ENCODE data around the gene FAM184B. TPM values are rescaled to one million over a fixed set of nuclear protein-coding genes. Genes with fewer than 3 reads are reported as not detected.
A peak's percentile ranks its signal among the peaks of the same experiment; 100 is the strongest.

Gene FAM184B
- total and polyA plus RNA-seq, 8 donors = 0.06 to 0.27 (median 0.18) TPM

- no peak for DNase-seq
- intact Hi-C loops (cut with DNase I) = no loop called here
- no peak for TF ChIP-seq CTCF (IDR thresholded peaks at IDR 0.05)
- Histone ChIP-seq H3K36me3 (no peaks in the 10 kb centered on the region), H3K27me3 (no peaks in the 10 kb centered on the region), H3K4me3 (no peak overlapping the region), H3K9me3 (no peaks in the 10 kb centered on the region), H3K27ac (no peak overlapping the region), H3K4me1 (peaks cover 5 to 30% of the 10 kb centered on the region in 2 donors)
- ATAC-seq = no peak
Observed at GRCh38 chr4:17814140-17814539, 32.7 kb upstream of the FAM184B start.

GRCh38 chr4:17812801-17813200 lies 31.4 kb upstream of the FAM184B start:
- intact Hi-C loops (cut with DNase I) = no loop called here
- ATAC-seq (no peak), DNase-seq (no peak)
- H3K27me3 ChIP-seq = no peaks in the 10 kb centered on the region
- no peaks in the 10 kb centered on the region for H3K9me3 ChIP-seq
- peaks cover 14 to 43% of the 10 kb centered on the region in 2 donors for H3K4me1 ChIP-seq
- H3K36me3 ChIP-seq = no peaks in the 10 kb centered on the region
- TF ChIP-seq CTCF (IDR thresholded peaks at IDR 0.05) = no peak
- H3K4me3 ChIP-seq = no peak overlapping the region
- H3K27ac ChIP-seq = no peak overlapping the region

GRCh38 chr4:17812125-17812524 lies 30.7 kb upstream of the FAM184B start:
- no peaks in the 10 kb centered on the region for H3K36me3 ChIP-seq
- no peak for TF ChIP-seq CTCF (IDR thresholded peaks at IDR 0.05)
- H3K4me1 ChIP-seq = peaks cover 18 to 49% of the 10 kb centered on the region in 2 donors
- DNase-seq (no peak), ATAC-seq (no peak)
- H3K27ac ChIP-seq = no peak overlapping the region
- H3K27me3 ChIP-seq = no peaks in the 10 kb centered on the region
- no peaks in the 10 kb centered on the region for H3K9me3 ChIP-seq
- no peak overlapping the region for H3K4me3 ChIP-seq
- intact Hi-C loops (cut with DNase I) = no loop called here

DNA sequence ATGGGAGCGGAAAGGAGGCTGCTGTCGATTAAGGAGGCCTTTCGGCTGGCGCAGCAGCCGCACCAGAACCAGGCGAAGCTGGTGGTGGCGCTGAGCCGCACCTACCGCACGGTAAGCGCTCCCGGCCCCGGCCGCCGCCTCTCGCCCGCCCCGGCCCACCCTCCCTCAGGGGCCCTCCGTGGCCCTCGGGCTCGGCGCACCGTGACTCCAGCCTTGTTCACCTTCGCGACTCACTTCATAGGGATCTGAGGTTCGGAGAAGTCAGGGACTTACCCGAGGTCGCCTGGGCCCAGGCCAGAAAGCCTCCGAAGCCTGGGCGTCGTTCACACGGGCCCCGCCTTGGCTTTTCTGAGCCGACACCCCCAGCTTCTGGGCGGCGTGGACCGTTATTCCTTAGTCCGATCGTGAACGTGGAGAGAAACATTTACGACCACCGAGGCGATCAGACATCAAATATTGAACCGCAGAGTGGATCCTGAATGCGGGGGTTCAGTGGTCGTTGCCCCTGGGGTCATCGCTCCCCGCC lies 29.7 kb upstream of the FAM184B start:
- ATAC-seq (peak; percentile 44), DNase-seq (peak in 2 of 4 donors; percentile 37 to 47)
- Histone ChIP-seq H3K4me1 (peaks cover 18 to 57% of the 10 kb centered on the region in 2 donors), H3K27me3 (no peaks in the 10 kb centered on the region), H3K4me3 (peak overlapping the region; percentile 77 to 86), H3K27ac (peak overlapping the region in 1 of 2 donors; percentile 91), H3K9me3 (no peaks in the 10 kb centered on the region), H3K36me3 (no peaks in the 10 kb centered on the region)
- TF ChIP-seq CTCF (IDR thresholded peaks at IDR 0.05) = no peak
- intact Hi-C loops (cut with DNase I) = no loop called here

DNA sequence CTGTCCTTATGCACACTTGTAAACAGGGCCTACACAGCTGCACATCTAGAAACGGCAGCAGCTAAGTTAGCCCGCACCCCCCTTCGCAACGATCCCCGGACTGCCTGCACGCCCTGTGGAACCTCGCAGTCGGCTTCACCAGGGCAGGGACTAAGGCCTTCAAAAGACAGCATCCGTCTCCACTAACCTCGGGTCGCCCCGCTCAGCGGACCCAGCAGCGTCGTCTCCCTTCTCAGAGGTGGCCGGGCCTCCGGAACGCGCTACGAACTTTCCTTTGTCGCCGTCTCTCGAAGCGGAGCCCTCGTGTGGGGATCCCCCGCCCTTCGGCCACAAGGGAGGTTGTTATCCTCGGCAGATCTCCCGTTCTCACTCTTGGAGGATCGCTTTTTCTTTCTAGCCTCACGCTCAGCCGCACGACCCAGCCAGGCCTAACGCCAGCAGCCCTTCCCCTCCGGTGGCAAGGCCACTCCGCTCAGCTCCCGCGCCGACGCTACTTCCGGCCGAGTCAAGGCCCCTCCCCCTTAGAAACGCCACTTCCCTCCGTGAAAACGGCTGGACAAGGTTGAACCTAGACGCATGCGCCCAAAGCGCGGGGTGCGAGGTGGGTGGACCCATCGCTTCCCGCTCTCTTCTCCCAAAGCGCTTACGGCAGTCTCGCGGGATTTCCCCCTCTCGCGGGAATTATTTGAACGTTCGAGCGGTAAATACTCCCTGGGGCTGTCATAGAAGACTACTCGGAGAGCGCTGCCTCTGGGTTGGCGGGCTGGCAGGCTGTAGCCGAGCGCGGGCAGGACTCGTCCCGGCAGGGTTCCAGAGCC lies 29.0 kb upstream of the FAM184B start, which contains the start of the genes DCAF16 and NCAPG:
DCAF16 (minus strand) TSS at position 498 of the 818 bp plus-strand sequence. CDS start 6,616 bp downstream, outside the sequence.
NCAPG (plus strand) TSS at position 720 of the 818 bp plus-strand sequence. CDS start 99 bp downstream, outside the sequence.
- DNase-seq (peak; percentile 99 to 100 (median 100)), ATAC-seq (peak; percentile 98)
- intact Hi-C loops (cut with DNase I) = no loop called here
- Histone ChIP-seq H3K27me3 (no peaks in the 10 kb centered on the region), H3K27ac (peak within 1 kb of the TSS; percentile 91 to 97), H3K4me1 (peaks cover 18 to 57% of the 10 kb centered on the region in 2 donors), H3K36me3 (no peaks in the 10 kb centered on the region), H3K9me3 (no peaks in the 10 kb centered on the region), H3K4me3 (peak within 1 kb of the TSS; percentile 77 to 86)
- no peak for TF ChIP-seq CTCF (IDR thresholded peaks at IDR 0.05)

Data from left lung (tissue), 10 donors.